ENCODE data around the gene CHAF1B. TPM values are rescaled to one million over a fixed set of nuclear protein-coding genes. Genes with fewer than 3 reads are reported as not detected.

CHAF1B gene
- total and polyA plus RNA-seq, 10 of the 15 experiments (the other 5 are each of a cell fraction or from before 2014, with no cell fraction given): 5.9 to 31.5 (median 17.3) TPM

DNA sequence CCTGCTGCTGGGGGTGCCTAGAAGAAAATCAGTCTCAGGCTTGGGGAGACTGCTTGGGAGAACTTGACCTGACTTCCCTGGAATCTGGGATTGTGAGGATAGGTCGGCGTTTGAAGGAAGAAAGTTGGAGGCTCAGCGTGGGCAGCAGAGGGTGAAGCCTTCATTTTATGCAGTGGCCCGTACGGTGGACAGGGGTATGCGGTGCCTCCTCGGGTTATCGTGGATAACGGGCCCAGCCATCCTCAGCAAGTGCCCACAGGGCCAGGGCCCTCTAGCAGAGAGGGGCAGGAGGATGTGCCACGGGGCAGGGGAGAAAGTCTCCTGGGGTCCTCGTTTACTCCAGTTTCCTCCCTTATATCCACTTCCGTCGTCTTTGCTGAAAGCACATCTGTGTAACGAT is 34.0 kb downstream of the CHAF1B start:
- H2AFZ ChIP-seq (ENCODE audit: control insufficient read depth, low read depth, low read length): no peak overlapping the region
- H4K20me1 ChIP-seq (ENCODE audit: control insufficient read depth, insufficient read depth): no peaks in the 10 kb centered on the region
- ATAC-seq (no peak), FAIRE-seq (no peak), DNase-seq (ENCODE audit: low read depth, low spot score) (no peak)
- in situ Hi-C loops (cut with MboI): no loop called here
- no peak overlapping the region for H3K4me3 ChIP-seq
- no peak overlapping the region for H3K27ac ChIP-seq (ENCODE audit: control insufficient read depth, insufficient read depth)
- RAD21 ChIA-PET (ENCODE audit: unreplicated experiment): interaction anchor here (1.5 kb wide), 1 partner anchor 86 kb away, joined by 3 read pairs; no protein-coding TSS in a partner anchor
- intact Hi-C loops (cut with micrococcal nuclease; ENCODE audit: unreplicated experiment): no loop called here
- POLR2A ChIA-PET: no interaction called here
- H3K36me3 ChIP-seq (ENCODE audit: control insufficient read depth in 2 of 2, insufficient read depth in 2 of 2, low read length in 1 of 2): peaks cover 2 to 11% of the 10 kb centered on the region in 2 experiments; a peak in 3 of 4 replicates
- SMC1A ChIA-PET (ENCODE audit: uncharacterized antibody, unreplicated experiment): interaction anchor here (0.6 to 1.3 kb wide), 5 partner anchors 83 to 513 kb away, joined by 3 to 7 read pairs (median 3); no protein-coding TSS in a partner anchor
- no peaks in the 10 kb centered on the region for H3K9me3 ChIP-seq (replicated peaks; ENCODE audit: control insufficient read depth, insufficient read depth, low read length)
- TF ChIP-seq SUZ12 (IDR thresholded peaks at IDR 0.05; ENCODE audit: unreplicated experiment) (no peak), MXI1 (IDR thresholded peaks at IDR 0.05; ENCODE audit: low read depth, low read length) (no peak), ZNF274 (IDR thresholded peaks at IDR 0.05; ENCODE audit: insufficient read depth, insufficient read length) (no peak), CHD2 (IDR thresholded peaks at IDR 0.05; ENCODE audit: borderline replicate concordance, low read depth, low read length) (no peak), SMAD1 (IDR thresholded peaks at IDR 0.05; ENCODE audit: low read depth, partially characterized antibody) (no peak), MYB (IDR thresholded peaks at IDR 0.05; ENCODE audit: borderline replicate concordance, low read depth, low read length) (no peak), NFXL1 (IDR thresholded peaks at IDR 0.05; ENCODE audit: borderline replicate concordance) (no peak), JUNB (IDR thresholded peaks at IDR 0.05) (no peak), FOXK2 (IDR thresholded peaks at IDR 0.05) (no peak), POLR2AphosphoS2 (IDR thresholded peaks at IDR 0.05; ENCODE audit: low read depth, low read length) (no peak), GATAD2B (conservative IDR thresholded peaks at IDR 0.05; ENCODE audit: low read depth) (no peak), RB1 (IDR thresholded peaks at IDR 0.05; ENCODE audit: borderline replicate concordance) (no peak), SP1 (IDR thresholded peaks at IDR 0.05; ENCODE audit: low read depth, low read length) (no peak)
- TF ChIP-seq, protein P1, sequence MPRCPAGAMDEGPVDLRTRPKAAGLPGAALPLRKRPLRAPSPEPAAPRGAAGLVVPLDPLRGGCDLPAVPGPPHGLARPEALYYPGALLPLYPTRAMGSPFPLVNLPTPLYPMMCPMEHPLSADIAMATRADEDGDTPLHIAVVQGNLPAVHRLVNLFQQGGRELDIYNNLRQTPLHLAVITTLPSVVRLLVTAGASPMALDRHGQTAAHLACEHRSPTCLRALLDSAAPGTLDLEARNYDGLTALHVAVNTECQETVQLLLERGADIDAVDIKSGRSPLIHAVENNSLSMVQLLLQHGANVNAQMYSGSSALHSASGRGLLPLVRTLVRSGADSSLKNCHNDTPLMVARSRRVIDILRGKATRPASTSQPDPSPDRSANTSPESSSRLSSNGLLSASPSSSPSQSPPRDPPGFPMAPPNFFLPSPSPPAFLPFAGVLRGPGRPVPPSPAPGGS (IDR thresholded peaks at IDR 0.05; ENCODE audit: borderline replicate concordance, insufficient read depth, low read depth, low read length, poor library complexity, severe bottlenecking): no peak
- TF ChIP-seq, protein P2, sequence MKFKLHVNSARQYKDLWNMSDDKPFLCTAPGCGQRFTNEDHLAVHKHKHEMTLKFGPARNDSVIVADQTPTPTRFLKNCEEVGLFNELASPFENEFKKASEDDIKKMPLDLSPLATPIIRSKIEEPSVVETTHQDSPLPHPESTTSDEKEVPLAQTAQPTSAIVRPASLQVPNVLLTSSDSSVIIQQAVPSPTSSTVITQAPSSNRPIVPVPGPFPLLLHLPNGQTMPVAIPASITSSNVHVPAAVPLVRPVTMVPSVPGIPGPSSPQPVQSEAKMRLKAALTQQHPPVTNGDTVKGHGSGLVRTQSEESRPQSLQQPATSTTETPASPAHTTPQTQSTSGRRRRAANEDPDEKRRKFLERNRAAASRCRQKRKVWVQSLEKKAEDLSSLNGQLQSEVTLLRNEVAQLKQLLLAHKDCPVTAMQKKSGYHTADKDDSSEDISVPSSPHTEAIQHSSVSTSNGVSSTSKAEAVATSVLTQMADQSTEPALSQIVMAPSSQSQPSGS (IDR thresholded peaks at IDR 0.05; ENCODE audit: low read length): no peak
- TF ChIP-seq, protein P3, sequence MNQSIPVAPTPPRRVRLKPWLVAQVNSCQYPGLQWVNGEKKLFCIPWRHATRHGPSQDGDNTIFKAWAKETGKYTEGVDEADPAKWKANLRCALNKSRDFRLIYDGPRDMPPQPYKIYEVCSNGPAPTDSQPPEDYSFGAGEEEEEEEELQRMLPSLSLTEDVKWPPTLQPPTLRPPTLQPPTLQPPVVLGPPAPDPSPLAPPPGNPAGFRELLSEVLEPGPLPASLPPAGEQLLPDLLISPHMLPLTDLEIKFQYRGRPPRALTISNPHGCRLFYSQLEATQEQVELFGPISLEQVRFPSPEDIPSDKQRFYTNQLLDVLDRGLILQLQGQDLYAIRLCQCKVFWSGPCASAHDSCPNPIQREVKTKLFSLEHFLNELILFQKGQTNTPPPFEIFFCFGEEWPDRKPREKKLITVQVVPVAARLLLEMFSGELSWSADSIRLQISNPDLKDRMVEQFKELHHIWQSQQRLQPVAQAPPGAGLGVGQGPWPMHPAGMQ (IDR thresholded peaks at IDR 0.05; ENCODE audit: borderline replicate concordance): no peak
- TF ChIP-seq, protein P4, sequence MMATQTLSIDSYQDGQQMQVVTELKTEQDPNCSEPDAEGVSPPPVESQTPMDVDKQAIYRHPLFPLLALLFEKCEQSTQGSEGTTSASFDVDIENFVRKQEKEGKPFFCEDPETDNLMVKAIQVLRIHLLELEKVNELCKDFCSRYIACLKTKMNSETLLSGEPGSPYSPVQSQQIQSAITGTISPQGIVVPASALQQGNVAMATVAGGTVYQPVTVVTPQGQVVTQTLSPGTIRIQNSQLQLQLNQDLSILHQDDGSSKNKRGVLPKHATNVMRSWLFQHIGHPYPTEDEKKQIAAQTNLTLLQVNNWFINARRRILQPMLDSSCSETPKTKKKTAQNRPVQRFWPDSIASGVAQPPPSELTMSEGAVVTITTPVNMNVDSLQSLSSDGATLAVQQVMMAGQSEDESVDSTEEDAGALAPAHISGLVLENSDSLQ (IDR thresholded peaks at IDR 0.05): no peak
- WGBS (ENCODE audit: insufficient coverage, insufficient replicate concordance, low lambda C conversion rate, missing lambda C conversion rate): 90% methylated on average over 14 of the region's 14 CpGs
- BruUV-seq (replicated peaks): no TSS peak
- no peaks in the 10 kb centered on the region for H3K27me3 ChIP-seq (replicated peaks in 1 of 2; ENCODE audit: control insufficient read depth in 2 of 2, insufficient read depth in 2 of 2, low read length in 1 of 2)
- CTCF ChIA-PET: interaction anchor here (0.8 to 2.1 kb wide), 14 partner anchors 9 to 511 kb away, joined by 3 to 9 read pairs (median 4); no protein-coding TSS in a partner anchor
- no peak overlapping the region for H3K4me2 ChIP-seq (ENCODE audit: control insufficient read depth, insufficient read depth)
- H3K79me2 ChIP-seq (ENCODE audit: control insufficient read depth, insufficient read depth, low read length): no peaks in the 10 kb centered on the region
- H3K9ac ChIP-seq (ENCODE audit: control insufficient read depth, insufficient read depth, low read length): no peak overlapping the region
- H3K4me1 ChIP-seq (ENCODE audit: control insufficient read depth, insufficient read depth, low read length): no peaks in the 10 kb centered on the region

Data from GM12878 (cell line).